Heart left ventricle (tissue), 13 donors: ENCODE data around the gene MX2.

Source experiments
- POLR2A ChIP-seq, 2 donors: fragments of 450-650 bp; IDR thresholded peaks; one replicate each; pipeline ENCODE4 v1.6.1; 2017; ENCODE audit warnings: antibody characterized with exemption in 2 of 2, mild to moderate bottlenecking in 2 of 2, moderate library complexity in 2 of 2
- TF ChIP-seq, protein P1 (sequence below), 12 donors: fragments of 200-600 bp; sonication (generic) in 4 of 12; IDR thresholded peaks; one replicate each; pipeline versions ENCODE4 v1.5.0 to v1.8.0; 2018 to 2022; ENCODE audit warnings: antibody characterized with exemption in 12 of 12, mild to moderate bottlenecking in 5 of 12
- donor health status: ischemic (EF 13 %, LVEDD 7.1; RV severe dilation, severe dysfunction).
- donor health status: DM: no; HTN: yes; CAD: no.
- donor health status: DM: no; HTN: no; CAD: no.
- donor health status: ischemic (EF 25% LVEDD 6.9; RV normal size, moderate dysfunction).
- donor health status: ischemic (EF 25% LVEDD 5.7; RV mildly dilated, moderate dysfunction).
- donor health status: ischemic (EF 35%, LVEDD 5.7; RV mildly dilated, moderate dysfunction).
- donor health status: nonischemic (EF 11% LVEDD 7.7; RV severe dilation, severe dysfunction).
- donor health status: DM: yes; HTN: yes; CAD: no.
- donor health status: PGD.
- donor health status: ischemic (EF 29% LVEDD 5.4; RV normal size, mild dysfunction).
- donor health status: nonischemic (EF 23%, LVEDD 6.1; RV moderate dilation, normal function).

DNA sequence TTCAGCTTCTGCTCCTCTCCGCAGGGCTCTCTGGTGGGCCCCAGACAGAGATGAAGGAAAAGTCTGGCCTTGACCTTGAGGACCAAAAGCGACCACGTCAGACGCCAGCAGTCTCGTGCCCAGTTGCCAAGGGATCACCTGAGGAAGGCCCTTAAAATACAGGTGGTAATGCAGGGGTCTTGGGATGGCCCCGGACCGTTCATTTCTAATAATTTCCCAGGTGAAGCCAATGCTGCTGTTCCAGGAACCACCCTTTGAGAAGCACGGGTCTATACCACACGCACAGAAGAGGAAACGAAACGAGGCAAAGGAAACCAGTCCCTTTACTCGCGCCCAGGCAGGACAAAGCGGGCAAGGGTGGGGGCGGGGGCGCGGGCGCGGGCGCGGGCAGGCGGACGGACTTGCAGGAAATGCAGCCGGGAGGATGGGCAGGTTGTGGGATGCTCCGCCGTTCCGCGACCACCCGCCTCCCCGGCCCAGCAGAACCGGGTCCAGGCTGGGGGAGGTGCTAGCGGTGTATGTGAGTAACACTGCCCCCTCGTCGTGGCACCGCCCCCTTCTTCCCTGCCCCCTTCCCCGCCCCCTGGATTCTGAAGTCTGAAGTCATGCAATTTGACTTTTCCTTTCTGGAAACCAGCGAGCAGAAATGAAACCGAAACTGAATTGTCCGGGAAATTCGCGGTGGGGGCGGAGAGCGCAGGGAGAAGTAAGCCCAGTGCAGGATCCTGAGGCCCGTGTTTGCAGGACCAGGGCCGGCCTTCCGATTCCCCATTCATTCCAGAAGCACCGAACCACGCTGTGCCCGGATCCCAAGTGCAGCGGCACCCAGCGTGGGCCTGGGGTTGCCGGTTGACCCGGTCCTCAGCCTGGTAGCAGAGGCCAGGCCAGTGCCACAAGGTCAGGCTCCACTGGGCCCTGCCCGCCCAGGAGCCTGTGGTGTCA, 58.4 kb downstream of the MX2 start:
- TF ChIP-seq, protein P1, sequence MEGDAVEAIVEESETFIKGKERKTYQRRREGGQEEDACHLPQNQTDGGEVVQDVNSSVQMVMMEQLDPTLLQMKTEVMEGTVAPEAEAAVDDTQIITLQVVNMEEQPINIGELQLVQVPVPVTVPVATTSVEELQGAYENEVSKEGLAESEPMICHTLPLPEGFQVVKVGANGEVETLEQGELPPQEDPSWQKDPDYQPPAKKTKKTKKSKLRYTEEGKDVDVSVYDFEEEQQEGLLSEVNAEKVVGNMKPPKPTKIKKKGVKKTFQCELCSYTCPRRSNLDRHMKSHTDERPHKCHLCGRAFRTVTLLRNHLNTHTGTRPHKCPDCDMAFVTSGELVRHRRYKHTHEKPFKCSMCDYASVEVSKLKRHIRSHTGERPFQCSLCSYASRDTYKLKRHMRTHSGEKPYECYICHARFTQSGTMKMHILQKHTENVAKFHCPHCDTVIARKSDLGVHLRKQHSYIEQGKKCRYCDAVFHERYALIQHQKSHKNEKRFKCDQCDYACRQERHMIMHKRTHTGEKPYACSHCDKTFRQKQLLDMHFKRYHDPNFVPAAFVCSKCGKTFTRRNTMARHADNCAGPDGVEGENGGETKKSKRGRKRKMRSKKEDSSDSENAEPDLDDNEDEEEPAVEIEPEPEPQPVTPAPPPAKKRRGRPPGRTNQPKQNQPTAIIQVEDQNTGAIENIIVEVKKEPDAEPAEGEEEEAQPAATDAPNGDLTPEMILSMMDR (IDR thresholded peaks at IDR 0.05): peak in 1 of 12 donors; percentile 15
- TF ChIP-seq POLR2A (IDR thresholded peaks at IDR 0.05): no peak
